Measurements from ENCODE around the gene DCLK1.
"Not testable (repeated sequence)": the region's sequence is repeated elsewhere in the genome, so short reads cannot be mapped to it uniquely, and the experiment has no call there.

DNA sequence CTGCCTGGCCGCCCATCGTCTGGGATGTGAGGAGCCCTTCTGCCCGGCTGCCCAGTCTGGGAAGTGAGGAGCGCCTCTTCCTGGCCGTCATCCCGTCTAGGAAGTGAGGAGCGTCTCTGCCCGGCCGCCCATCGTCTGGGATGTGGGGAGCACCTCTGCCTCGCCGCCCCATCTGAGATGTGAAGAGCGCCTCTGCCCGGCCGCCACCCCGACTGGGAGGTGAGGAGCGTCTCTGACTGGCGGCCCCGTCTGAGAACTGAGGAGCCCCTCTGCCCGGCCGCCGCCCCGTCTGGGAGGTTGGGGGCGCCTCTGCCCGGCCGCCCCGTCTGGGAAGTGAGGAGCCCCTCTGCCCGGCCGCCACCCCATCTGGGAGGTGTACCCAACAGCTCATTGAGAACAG, 164.2 kb downstream of the DCLK1 start:
- TF ChIP-seq CTCF, POLR2A (IDR thresholded peaks at IDR 0.05): not testable (repeated sequence)
